8988T (cell line): Measurements from ENCODE around the gene SOWAHA.
"Not testable (repeated sequence)": the region's sequence is repeated elsewhere in the genome, so short reads cannot be mapped to it uniquely, and the experiment has no call there.

Source experiments
- DNase-seq: peaks from one replicate; pipeline ENCODE4 v3.0.0; 2011

Gene SOWAHA

DNA sequence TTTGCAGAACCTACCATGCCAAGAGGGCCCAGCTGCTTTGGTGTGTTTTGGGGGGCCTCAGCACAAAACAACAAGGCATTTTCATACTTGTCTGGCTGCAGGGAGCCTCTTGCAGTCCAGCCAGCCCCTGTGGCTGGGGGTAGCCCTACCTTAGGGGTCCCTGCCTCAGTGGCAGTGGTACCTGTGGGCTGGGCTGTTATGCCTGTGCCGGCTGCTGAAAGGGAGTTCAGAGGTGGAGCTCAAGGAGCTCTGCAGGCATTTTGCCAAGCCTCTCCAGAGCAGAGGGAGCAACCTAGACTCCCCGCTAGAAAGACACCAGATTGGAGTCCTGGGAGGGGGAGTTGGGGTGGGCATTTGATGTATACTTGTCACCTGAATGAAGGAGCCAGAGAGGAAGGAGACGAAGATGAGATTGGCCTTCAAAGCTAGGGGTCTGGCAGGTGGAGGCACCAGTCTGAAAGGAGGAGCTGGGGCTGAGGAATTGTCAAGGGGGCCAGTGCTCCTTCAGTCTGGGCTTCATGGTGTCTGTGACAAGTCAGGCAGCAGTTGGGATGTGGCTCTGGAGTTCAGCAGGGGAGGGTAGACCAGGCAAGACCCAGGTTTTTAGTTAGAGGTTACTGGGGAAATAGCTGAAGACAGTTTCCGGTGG is 15.9 kb downstream of the SOWAHA start:
- DNase-seq = no peak

DNA sequence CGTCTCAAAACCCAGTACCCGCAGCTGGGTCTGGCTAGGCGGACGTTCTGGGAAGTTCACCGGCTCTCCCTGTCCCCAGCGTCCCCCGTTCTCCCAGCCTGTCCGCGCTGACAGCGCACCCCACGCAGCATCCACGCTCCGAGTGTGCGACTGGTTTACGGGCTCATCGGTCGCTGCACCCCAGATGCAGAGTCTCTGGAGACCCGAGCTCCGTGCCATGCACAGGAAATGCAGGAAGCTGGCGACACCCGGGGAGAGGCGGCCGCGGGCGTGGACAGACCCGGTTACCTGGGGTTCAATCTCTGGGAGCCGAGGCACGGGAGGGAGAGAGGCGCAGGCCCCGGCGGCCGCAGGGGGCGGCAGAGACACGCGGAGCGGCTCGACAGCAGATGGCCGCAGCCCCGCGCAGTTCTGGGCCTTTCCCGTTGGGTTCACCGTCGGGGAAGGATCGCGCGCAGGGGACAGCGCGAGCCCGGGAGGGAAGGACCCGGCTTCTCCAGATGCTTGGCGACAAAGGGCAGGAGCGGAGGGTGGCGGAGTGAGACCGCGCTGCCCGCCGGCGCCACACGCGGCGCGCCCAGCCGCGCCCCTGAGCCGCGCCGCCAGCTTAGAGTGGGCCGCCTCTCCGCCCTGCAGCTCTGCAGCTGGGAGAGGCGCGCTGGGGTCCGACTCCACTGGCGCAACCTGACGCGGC is 16.8 kb downstream of the SOWAHA start:
- DNase-seq = peak; percentile 94

DNA sequence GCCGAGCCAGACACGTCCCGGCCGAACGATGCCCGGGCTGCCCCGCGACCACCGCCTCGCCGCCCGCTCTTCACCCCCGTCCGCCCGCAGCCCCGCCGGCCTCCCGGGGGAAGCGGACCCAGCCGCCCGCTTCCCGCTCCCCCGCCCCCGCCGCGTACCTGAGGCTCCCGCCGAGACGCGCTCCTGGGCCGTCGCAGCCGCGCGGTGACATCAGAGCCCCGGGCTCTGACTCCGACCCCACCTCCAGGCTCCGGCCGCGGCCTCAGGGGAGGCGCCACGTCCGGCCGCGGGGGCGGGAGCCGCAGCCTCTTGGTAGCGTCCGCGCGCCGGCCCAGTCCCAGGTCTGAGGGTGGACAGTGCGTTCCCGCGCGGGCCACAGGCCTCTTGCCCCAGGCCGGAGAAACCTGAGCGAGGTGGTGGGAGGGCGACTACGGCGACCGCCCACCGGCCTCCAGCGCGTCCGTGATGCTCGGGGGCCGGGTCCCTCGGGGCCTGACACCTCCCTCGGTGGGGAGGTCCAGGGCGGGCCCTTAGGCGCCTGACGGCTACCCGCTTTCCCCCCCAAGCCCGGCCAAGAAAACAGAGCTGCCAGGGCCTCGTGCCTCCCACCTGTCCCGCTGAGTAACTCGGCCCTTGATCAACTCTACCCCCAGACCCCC is 17.5 kb downstream of the SOWAHA start, which contains the start of gene SHROOM1:
SHROOM1 (minus strand) TSS at position 212 of the 659 bp plus-strand sequence. CDS start 4,507 bp downstream, outside the sequence.
- peak; percentile 83 for DNase-seq

DNA sequence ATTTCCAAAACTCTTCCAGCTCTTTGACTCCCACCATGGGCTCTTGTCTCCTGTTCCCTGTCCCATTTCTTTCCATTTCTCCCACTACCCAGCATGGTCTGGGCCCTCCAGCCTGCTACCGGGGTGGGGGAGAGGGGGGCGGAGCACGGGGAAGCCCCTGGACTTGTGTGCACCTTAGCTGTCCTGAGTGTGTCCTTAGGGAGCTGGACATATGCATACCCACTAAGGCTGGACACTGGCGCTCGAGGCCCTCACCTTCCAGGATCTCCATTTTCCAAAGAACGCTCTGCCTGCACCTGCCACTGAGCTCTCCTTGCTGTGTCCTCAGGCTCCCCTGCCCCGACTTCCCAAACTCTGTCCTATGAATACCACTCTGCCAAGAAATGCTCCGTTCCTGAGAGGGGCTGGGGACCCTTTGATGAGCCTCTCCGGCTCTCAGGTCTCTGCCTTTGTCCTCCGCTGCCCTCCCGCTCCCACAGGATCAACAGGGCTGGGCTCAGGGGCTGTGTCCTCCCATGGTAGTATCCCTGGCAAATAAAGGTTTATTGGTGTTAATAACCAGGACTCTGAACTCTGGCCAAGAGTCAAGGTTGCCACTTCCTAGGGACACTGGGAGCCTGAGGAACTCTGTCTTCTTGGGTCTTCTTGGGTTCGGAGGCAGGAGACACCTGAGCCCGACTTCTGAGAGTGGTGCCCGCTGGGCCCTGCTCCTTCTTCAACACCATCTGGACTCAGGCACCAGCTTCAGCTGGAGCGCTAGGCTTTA is 18.2 kb downstream of the SOWAHA start:
- no peak for DNase-seq

DNA sequence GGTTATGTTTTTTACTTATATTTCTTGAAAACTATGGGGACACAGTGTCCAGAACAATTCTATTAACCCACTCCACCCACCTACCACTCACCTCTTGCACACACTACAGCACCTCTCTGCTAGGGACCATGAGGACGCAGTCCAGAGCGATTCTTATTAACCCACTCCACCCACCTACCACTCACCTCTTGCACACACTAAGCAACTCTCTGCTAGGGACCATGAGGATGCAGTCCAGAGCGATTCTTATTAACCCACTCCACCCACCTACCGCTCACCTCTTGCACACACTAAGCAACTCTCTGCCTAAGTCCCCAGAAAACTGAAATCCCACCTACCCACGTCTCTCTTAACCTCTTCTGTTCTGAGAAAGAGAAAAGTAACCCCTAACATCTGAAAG is 19.5 kb downstream of the SOWAHA start:
- no peak for DNase-seq

DNA sequence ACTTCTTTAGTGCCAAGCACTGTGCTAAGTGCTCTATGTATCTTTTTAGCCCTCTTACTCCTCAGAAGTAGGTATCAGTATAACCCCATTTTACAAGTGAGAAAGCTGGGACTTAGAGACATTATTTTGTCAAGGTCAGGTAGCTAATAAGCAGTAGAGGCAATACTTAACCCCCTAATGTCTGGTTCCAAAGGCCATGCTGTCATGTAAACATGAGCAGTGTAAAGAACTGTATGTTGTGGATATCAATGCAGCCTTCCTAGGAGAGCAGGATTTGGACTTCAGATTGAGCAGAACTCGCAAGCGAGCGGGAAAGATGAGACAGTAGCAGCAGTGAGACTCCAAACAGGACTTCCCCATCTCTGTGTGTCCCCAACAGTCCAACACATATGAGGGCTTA is 21.0 kb downstream of the SOWAHA start:
- DNase-seq = no peak

DNA sequence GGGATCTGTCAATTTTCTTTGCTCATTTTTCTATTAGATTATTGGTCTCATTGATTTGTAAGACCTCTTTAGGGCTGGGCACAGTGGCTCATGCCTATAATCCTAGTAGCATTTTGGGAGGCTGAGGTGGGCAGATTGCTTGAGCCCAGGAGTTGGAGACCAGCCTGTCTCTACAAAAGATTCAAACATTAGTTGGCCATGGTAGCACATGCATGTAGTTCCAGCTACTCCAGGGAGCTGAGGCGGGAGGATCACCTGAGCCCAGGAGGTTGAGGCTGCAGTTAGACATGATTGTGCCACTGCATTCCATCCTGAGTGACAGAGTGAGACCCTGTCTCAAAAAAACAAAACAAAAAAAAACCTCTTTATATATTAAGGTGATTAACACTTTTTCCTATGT is 23.8 kb downstream of the SOWAHA start:
- DNase-seq = no peak

DNA sequence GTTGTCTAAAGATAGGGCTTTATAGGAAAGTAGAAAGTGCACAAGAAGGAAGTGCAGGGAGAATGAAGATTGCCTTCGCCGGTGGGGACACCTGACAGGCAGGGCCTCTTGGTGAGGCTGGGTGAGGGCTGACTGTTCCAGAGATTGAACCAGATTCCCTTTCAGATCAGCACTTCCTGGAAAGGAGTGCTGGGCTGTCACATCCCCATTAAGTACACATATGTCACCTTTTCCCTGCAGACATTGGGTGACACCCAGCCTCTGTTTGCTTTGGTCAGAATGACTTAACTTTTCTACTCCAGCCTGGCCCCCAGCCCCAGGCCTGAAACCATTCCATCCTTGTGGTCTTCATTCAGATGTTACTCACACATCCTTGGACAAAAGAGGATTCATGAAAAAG is 24.8 kb downstream of the SOWAHA start:
- no peak for DNase-seq

DNA sequence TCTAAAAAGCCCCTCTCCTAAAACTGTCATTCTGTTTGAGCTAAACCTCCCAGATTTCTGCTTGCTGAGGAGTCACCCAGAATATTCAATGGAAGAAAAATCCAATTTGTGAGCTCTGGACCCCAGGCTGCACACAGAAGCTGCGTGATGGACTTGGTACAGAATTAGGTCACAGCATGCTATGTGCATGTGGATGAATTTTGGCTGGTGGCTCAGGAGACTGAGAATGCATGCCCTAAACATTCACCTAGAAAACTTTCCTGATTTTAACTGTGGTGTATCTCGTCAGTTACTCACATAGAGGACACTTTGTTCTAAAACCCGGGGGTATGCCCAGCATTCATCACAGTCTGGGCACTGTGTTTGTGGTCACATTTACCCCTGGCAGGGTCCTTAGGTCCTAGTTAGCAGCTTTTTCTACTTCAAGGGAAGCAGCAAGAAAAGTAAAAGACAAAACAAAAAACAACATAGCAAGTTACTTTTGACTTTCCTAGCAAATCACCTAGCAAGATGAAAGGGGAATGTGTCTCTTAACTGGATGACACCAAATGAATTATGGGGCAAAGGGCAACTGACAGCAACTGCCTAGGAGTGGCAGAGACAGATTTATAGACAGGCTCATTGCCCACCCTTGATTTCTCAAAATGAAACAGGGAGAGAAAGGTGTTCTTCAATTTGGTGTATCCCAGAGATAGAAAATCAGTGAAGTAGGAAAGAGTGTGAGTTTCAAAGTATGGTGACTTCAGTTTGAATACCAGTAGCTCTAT is 25.6 kb downstream of the SOWAHA start:
- DNase-seq = no peak

DNA sequence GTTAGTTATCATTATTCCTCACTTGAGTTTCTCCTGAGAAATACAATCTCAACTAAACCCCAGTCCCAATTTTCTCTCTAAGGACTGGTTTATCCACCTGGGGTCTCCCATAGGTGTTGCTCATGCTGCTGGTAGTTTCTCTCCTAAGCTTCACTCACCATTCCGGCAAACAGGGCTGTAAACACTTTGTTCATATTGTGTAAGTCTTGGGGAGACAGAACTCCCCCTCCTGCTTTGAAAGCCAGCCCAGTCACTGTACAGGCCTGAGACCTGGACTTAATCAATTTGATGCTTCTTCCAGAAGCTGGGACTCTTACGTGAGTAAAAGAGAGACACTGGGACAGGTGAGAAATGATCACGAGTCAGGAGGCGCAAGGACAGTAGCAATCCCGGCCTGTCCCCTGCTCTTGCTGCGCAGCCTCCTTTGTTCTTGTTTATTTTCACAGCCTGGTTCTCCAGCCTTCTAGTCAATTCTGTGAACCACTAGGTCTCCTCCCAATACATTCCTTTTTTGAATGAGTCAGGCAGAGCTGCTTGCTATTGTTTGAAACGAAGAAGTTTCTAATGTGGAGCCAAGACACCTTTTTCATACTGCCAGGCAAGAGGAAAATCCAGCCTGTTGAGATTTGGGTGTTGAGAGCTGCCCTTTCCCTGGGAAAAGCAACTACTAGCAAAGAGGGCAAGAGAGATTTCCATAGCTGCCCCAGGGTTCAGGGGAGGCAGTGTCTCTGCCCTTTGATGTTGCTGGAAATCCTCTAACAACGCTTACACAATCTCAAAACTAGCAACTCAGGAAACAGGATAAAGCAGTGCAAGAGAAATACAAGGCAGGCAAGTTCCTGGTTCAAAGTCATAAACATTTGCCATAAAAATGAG is 26.6 kb downstream of the SOWAHA start:
- no peak for DNase-seq

DNA sequence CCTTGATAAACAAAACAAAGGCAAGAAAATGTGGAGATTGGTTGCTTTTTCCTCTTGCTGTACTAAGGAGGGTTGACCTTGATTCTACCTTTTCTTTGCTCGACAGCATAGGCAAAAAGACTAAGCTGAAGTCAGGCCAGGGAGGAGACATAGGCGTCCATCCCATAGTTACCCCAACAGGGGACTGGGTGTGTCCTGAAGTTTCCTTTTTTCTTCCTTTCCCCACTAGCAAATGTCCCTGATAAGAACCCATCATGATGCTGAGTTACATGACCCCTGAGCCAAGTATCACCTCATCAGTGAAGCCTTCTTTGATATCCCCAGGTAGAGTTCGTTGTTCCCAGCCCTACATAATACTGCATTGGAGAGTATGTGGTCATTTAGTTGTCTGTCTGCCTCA is 27.2 kb downstream of the SOWAHA start:
- DNase-seq = no peak

DNA sequence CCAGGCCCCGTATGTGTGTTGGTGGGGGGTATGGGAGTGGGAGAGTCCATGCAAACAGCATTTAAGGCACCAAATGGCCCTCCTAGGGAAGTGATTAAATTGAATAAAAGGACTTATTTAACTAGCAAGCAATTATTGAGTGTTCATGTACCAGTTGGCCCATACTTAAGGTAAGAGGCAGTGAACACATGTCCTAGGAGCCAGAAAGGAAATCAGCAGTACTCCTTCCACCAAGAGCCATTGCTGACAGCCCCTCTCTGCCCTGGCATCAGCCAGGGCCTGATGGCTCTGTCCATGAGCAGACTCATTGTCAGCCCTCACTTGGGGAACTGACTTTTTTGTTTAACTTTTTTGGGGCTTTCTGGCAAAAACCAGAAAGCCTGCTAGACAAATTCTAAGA is 27.8 kb downstream of the SOWAHA start:
- no peak for DNase-seq

DNA sequence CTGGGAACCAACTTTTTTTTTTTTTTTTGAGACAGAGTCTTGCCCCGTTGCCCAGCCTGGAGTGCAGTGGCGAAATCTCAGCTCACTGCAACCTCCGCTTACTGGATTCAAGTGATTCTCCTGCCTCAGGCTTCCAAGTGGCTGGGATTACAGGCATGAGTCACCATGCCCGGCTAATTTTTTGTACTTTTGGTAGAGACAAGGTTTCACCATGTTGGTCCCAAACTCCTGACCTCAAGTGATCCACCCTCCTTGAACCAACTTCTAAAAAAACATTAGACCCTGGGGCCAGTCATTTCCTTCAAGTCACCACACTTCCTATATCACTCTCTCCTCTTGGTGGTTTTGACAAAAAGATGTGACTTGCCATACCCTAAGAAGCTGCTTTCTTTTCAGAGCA is 28.2 kb downstream of the SOWAHA start:
- DNase-seq = no peak

DNA sequence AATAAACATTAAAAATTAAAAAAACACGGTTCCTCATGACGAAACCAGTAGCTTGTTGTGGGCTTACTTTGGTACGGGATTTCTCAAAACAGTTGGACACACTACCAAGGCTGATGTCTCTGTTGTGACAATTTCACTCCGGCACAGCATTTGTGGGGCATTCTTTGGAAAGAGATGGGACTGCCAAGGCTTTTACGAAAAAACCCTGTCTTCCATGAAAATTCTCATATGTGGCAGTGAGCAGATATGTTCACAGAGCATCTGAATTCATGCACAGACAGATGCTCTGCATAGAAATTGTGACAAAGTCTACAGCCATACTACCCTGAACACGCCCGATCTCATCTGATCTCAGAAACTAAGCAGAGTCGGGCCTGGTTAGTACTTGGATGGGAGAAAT is 35.2 kb downstream of the SOWAHA start:
- DNase-seq = no peak

DNA sequence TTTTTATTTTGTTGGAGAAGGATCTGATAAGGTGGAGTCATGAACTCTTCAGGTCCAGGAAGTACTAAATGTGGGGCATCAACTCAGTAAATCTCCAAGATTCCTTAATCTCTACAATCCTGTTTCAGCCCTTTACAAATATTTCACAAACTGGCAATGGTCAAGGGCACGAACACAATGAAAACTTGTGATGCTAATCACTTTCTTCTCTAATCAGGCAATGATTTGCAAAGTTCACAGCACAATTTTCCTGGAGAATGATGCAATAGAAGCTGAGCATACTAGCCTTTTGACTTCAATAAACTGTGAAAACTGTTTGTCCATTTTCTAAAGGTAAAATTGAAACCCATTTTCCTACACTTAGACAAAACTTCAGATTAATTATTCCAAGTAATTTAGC is 36.2 kb downstream of the SOWAHA start:
- DNase-seq = no peak

DNA sequence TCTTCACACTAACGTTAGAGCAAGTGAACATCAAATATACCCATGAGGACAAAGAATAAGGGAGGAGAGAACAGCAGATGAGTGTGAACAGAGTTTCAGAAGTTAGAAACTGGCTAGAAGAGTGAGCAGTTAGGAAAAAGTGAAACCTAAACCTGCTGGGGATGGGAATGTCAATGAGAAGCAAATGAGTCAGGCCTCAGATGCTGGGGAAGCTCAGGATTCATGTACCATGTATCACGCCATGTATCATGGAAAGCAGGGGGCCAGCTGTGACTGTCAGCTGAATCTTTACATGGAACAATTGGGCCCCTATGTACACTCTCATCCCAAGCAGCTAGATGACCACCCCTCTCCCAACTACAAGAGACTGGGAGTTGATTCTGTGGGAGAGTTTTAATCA is 37.0 kb downstream of the SOWAHA start:
- DNase-seq = no peak

DNA sequence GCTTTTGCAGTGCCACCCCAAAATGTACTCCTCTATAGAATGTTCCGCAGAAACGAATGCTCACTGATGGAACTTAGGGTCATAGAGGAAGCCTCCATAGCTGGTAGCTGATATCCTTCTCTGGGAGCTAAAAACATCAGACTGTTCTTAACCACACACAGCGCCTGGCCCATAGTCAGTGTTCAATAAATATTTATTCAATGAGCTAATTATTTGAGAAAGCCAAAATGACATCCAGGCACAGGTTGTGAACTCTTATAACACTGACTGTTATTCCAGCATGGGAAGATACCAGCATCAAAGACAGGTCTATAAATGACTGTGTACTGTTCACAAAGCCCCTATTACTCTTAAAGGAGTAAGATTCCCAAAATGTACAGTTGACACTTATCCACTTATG is 40.2 kb downstream of the SOWAHA start:
- DNase-seq = no peak

DNA sequence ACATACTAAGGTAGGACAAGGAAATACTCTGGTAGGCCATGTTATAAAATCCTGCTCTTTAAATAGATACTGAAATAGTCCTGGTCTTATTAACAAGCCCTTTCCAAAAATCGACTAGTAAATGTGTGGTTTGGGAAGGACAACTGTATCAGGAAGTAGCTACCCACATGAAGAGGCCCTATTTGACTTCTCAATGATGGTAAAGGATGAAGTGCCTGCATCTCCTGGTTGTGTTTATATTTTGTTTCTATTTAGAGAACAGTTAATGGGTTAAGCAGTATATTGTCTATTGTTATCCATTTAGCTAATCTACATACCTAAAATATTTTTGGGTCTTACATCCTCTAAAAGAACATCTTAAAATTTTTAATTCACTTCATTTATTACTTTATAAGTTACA is 40.7 kb downstream of the SOWAHA start:
- no peak for DNase-seq

DNA sequence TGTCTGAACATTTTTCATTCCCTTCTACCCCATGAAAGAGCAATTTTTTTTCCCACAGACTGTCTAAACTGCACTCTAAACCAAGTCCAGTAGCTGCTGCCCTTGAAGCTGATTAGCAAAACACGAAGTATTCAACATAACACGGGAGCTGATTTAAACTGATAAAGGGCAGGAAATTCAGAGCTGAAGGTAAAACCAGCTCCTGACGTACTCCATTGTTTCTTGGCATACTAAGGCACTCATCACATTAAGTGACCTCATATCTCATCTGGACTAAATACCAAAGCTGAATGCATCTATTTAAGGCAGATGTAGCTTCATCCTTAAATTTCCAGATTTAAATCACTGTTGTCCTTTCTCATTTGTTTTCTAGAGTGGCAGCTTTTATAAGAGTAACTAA is 41.2 kb downstream of the SOWAHA start:
- DNase-seq = no peak

DNA sequence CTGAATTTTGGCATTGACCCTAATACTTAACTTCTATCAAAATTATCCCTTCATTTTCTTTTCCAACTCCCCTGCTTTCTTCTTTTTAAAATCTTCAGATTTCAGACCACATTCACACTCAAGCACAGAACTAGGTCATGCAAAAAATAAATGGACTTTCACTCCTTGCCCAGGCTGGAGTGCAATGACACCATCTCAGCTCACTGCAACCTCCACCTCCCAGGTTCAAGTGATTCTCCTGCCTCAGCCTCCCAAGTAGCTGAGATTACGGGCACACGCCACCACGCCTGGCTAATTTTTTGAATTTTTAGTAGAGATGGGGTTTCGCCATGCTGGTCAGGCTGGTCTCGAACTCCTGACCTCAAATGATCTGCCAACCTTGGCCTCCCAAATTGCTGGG is 41.9 kb downstream of the SOWAHA start:
- DNase-seq = not testable (repeated sequence)

DNA sequence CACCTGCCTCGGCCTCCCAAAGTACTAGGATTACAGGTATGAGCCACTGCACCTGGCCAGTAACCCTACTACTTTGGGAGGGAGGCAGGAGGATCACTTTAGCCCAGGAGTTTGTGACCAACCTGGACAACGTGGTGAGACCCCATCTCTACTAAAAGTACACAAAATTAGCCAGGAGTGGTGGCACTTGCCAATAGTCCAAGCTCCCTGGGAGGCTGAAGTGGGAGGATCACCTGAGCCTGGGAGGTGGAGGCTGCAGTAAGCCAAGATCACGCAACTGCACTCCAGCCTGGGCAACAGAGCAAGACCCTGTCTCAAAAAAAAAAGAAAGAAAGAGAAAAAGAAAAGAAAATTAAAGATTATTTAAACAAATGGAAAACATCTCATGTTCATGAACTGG is 42.9 kb downstream of the SOWAHA start:
- no peak for DNase-seq
